Stimulated activated CD4-positive, alpha-beta T cell treated with anti-CD3 and anti-CD28 coated beads, Interleukin-2, amount 100 ng/mL, for 48 hours (primary cell): ENCODE measurements around the gene NTPCR.

Experiments used
- DNase-seq, 2 donors: peaks; one replicate each; pipeline ENCODE4 v3.0.0-alpha.2; 2020

The NTPCR gene

GRCh38 chr1:232965124-232965911, 14.9 kb downstream of the NTPCR start:
- DNase-seq: no peak

DNA sequence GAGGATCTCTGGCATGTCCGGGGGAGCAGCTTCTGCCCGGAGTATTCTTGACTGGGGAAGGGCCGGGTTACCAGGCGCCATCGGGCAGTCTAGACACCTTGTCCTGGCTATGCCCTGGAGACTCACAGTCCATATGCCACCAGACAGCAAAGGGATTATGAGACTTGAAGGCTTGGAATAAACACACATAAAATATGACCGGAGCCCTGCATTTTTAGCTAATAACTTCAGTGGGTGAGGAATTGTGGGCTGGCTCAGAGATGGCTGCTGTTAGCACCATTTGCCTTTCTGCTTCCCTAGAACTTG, 15.5 kb downstream of the NTPCR start:
- no peak for DNase-seq

- DNase-seq: no peak
Observed at GRCh38 chr1:232966663-232967062, 16.3 kb downstream of the NTPCR start.

- DNase-seq: no peak
Observed at GRCh38 chr1:232968391-232968790, 18.0 kb downstream of the NTPCR start.

- no peak for DNase-seq
Observed at GRCh38 chr1:232968965-232969364, 18.6 kb downstream of the NTPCR start.

DNA sequence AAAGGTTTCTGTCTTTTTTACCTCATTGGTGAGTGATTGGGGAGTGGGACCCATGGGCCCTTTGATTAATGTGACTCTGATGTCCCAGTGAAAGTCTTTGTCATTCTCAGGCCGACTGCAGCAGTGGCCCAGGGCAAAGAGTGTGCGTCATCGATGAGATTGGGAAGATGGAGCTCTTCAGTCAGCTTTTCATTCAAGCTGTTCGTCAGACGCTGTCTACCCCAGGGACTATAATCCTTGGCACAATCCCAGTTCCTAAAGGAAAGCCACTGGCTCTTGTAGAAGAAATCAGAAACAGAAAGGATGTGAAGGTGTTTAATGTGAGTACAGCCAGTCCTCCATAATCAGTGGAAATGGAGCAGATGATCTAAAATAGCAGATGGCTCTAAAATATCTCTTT, 19.4 kb downstream of the NTPCR start:
- no peak for DNase-seq

GRCh38 chr1:232970508-232970907, 20.1 kb downstream of the NTPCR start:
- DNase-seq: no peak

DNA sequence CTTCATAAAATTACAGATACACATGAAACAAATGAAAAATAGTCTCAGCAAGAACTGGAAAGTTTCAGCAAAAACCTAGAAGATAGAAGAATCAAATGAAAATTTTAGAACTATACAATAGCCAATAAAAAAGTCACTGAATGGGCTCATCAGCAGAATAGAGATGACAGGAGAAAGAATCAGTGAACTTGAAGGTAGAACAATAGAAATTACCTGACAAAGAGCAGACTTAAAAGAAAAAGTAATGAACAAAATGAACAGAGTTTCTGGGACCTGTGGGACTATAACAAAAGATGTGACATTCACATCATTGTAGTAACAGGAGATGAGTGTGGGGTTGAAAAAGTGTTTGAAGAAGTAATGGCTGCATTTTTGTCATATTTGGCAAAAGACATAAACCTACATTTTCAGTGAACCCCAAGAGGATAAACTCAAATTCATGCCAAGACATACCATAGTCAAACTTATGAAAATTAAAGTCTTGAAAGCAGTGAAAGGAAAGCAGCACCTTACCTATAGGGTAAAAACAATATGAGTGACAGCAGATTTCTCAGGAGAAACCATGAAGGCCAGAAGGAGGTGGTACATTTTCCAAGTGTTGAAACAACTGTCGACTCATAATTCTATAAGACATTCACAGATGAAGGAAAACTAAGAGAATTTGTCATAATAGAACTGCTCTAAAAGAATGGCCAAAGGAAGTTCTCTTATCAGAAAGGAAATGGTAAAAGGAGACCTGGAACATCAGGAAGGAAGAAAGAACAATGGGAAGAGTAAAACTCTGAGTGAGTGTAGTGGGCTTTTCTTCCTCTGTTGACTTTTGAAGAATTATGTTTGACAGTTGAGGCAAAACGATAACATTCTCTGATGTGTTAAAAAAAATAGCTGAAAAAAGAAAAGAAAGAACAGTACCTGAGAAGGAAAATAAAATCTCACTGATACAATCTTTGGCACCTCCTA, 23.5 kb downstream of the NTPCR start:
- DNase-seq: no peak

GRCh38 chr1:232974971-232975370, 24.6 kb downstream of the NTPCR start:
- no peak for DNase-seq

DNA sequence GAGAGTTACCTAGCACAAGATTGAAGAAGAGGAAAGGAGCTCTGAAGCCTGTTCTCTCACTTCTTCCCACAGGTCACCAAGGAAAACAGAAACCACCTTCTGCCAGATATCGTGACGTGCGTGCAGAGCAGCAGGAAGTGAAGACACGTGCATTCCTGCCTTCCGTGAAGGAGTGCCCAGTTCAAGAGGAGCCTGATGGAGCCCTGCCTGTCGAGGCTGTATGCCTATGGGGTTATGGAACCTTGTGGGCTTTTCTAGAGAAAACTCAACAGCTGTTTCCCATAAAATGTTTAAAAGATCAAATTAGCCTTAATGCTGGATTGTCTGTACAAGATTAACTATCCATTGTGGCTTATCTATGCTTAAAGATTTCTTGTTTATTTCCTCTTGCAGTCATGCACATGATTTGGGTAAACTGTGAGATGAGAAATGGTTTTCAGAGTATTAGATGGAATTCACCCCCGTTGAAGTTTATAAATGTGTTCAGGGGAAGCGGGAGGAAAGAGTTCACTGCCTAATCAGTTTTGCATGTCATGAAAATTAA, 27.8 kb downstream of the NTPCR start:
- DNase-seq: no peak

DNA sequence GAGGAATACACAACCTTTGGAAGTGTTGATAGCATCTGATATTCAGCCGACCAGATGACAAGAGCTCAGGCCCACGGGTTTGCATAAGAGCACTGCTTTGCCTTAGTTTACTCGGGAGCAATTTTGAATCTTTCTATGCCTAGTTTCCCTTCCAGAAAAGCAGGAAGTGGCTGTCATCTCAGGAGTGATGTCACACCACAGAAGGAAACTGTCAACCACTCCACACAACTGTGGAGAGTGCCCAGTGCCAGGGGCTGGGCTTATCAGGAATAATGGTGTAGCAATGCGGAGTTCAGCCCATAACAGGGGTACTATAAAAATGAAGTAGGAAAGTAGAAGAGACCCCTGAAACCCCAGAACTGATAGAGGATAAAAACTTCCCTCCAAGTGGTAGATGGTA, 28.4 kb downstream of the NTPCR start:
- DNase-seq: no peak

DNA sequence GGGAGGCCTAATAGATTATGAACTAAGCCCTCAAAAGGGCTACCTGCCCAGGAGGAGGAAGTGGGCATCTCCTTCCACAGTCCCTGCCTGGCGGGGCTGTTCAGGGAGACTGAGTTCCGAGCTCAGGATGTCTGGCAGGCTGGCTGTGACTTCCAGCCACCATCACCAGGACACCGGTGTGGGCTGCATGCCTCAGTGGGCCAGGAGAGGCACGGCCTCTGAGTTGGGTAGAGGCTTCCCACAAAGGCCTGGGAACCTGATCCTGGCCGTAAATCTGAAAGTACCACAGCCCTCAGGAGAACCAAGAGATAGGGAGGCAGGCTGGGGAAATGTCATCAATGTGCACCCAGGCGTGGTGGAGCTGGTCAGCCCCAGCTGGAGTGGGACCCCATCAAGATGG, 29.1 kb downstream of the NTPCR start:
- no peak for DNase-seq

GRCh38 chr1:232980355-232980978, 30.1 kb downstream of the NTPCR start:
- no peak for DNase-seq

DNA sequence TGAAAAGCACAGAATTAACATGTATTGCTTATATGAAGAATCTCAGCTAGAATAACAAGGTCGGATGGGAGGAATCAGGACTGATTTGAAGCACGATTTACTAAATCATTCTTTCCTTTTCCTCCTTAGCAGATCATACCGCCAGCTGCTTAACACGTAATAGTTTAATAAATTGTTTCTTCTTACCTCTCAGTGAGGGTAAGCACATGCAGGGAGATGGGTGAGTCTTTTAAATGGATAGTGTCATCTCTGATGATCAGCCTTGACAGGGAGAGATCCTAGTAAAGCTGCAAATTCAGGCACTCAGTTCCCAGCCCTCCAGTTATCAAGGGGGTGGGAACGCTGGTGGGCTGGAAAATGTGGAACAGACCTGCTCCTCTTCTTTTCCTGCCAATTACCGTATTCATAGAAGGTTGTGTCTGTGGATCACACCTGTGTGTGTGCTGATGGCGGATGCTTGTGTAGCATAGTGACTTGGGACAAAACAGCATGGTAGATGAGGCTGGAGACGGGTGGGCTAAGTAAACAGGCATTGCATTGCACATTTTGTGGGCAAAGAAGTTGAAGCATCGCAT, 30.7 kb downstream of the NTPCR start:
- DNase-seq: no peak

- DNase-seq: no peak
Observed at GRCh38 chr1:232982238-232982944, 32.0 kb downstream of the NTPCR start.

- DNase-seq: no peak
Observed at GRCh38 chr1:232983375-232983774, 33.0 kb downstream of the NTPCR start.

DNA sequence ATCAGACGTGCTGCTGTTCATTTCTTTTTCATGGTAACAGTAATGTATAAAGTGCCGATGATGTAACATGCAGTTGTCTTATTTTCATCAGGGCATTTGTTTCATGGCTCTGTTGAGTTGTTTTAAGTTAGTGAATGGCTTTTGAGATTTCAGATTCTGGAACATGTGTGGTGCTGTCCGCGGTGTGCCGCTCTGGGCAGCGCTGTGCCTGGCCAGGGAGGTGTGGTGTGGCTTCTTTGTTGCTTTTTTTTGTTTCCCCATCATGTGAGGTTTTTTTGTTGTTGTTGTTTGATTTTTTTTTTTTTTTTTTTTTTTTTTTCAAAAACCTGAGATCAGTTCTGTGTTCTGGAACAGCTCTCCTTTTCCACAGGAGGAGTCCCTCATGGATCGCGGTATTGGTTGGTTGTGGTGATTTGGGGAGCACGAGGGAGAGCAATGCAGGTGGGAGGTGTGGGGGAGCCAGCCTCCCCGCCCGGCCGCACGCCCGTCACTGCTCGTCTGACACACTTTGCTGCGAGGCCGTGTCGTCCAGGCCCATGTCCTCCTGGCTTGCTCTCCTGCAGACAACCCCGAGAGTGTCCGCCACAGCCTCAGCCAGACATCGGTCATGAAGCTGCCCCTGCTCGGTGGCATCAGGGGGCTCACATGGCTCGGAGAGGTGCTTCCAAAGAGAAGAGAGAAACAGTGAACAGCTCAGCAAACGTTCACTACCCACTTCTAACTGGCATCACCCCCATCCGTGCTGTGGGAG, 33.6 kb downstream of the NTPCR start:
- DNase-seq: no peak

- DNase-seq: no peak
Observed at GRCh38 chr1:232984577-232985425, 34.4 kb downstream of the NTPCR start.

- DNase-seq: no peak
Observed at GRCh38 chr1:232985882-232986526, 35.6 kb downstream of the NTPCR start.

- no peak for DNase-seq
Observed at GRCh38 chr1:232986527-232986922, 36.1 kb downstream of the NTPCR start.
